GM21528 (cell line): Measurements from ENCODE around the gene IFIH1.

ENCODE experiments used
- ATAC-seq: cut with Tn5 transposase; IDR thresholded peaks from one replicate; pipeline ENCODE4 v1.9.1; 2021; ENCODE audit warnings: mild to moderate bottlenecking, moderate library complexity; ENCODE audit not compliant: unreplicated experiment, low FRiP score

The IFIH1 gene

DNA sequence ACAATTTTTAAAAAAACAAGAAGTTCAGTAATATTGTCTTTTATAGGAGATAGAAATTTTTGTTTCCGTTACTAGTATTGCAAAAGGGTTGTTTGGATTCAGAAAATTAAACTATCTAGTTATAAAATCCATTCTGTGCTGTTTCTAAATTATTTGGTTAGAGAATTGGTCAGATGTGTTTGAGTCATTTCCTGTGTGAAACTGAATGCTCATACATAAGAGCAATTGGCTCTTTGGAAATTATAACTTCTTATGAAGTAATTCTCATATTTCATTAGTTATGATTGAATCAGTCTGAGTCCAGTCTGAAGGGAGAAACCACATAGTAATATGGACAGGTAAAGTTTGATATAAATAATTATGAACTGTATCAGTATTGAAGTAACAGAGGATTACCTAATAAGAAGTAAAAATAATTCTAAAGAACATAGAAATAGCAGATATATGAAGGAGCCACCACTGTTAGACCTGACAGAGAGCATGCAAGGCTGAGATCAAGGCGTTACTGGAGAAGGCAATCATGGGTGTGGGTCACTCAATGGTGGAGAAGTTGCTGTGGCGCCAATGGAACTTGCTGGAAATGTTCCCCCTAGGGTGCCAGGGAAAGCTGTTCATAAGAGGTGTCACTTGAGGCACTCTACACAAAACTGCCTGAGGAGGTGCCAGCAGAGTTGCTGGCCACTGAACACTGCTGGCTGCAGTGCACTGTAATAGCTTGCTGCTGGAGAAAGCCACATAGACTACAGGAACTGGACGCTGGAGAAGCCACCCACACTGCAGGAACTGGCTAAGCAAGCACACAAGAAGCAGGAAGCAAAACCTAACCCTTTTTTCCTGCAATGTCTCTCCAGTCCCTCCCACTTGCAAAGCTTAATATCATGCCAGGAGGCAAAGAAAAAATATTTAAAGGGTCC, 57.2 kb downstream of the IFIH1 start:
- no peak for ATAC-seq

DNA sequence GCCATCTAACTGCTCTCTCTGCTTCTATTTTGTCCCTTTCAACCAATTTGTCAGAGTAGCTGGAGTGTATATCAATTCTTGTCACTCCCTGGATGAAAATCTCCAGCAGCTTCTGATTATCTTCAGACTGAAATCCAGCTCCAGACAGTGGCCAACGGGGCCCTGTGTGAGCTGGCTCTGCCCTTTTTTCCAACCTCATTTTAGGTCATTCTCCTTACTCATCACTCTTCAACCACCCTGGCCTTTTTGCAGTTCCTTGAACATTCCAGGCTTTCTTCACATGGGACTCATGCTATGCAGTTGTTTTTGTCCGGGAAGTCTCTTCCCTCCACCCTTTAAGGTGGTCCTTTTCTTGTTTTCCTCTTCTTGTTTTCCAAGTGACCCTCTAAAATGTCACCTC, 59.8 kb downstream of the IFIH1 start:
- ATAC-seq = no peak

DNA sequence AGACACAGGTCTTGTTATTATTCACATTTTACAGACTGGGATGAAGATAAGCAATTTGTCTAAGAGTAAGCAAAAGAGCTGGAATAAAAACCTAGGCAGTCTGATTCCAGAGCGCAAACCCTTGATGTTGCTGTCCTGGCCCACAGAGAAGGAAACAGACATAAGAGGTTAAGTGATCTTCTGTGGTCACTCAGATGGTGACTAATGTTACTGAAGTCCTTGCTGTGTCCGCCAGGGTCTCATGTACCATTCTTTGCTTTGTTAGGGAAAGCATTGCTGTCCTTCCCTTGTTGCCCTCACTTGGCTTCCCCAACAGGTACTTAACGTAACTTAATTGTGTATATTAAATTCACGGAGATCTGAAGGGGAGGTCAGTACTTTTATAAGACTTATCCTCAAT, 60.3 kb downstream of the IFIH1 start:
- ATAC-seq = no peak

DNA sequence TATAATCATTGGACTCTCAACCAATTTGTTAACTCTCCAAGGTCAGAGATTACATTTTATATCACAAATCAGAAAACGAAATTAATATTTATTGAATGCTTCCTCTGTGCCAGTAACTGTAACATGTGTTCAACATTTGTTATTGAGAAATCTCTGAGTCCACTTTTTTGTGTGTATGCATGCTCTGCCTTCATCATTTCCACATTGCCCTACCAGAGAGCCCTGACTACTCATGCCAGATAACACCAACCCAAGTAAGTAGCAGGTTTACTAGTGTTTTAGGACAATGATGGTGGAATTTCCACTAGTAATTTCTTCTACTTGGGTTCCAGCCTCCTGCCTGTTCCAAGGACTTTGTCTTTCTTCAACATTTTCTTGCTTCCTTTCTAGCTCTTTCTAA, 61.1 kb downstream of the IFIH1 start:
- no peak for ATAC-seq

DNA sequence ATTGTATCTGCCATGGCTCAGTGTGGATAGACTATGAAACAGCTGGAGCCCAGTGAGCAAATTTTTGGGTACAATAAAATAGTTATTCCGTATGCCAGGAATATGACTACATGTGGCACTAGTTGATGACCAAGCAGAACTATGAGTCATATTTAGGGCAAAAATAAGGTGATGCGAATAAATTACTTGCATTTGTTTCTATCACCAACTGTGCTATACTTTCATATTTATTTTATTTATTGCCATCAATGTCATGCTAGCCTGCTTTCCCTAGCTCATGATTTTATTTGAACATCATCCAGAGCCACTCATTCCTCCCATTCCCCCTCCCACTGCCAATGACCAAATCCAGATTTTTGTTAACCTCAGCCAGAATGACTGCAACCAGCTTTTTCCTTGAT, 61.9 kb downstream of the IFIH1 start:
- no peak for ATAC-seq

DNA sequence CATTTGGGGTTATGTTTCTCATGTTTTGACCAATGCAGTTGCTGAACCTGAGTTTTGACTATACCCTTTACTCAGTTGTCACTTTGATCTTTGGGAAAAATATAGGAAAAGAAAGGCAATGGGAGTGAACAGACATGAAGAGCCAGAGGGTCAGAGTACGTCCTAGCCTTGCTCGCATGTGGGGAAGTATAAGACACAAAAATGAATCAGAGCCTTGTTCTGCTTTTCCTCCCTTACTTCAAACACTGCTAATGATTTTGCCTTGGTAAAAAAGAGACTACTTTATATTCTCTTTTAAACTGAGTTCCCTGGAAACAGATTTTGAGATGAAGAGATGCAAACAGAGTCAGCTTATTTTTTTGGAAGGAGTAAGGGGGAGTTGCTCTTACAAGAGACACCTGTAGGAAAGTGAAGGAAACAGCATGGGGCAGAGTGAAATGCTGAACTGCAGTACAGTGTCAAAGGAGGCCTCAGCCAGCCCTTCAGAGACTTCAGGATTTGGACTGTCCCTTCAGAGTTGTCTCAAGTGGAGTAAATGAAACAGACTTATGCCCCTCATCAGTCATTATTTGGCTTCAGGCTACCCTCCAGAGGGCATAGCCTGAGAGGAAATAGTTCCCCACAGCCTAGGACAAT, 64.1 kb downstream of the IFIH1 start:
- no peak for ATAC-seq

DNA sequence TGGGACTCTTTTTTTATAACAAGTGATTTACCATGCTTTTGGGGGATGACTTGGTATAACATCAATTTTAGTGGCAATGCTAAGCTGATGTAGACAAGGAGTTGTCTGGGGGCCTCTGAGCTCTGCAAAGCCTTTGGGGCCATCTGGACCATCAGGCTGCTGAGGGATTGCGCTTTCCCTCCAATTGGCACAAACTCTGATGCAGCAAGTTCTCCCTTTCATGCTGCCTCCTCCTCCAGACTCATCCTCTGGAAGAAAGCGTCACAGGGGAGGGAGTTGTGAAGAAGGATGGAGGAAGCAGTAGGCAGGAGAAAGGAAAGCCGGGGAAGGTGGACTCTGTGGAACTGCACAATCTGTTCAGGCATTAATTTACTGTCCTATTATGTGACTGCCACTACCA, 65.0 kb downstream of the IFIH1 start:
- no peak for ATAC-seq

DNA sequence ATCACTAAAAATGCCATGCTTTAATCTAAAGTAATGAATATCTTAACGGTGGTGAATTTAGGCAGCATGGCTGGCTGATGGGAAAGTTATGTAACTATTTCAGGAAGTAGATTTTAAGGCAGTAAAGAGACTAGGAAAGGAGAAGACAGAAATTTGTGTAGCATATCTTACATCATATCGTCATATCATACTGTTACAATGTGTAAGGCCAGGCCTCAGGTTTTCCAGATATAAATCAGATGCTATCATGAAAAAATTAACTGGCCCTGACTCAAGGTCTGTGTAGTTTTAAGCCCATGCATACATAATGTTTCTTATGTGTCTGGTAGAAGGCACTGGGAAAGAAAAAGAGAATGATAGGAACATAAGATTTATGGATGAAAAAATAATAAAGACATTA, 66.3 kb downstream of the IFIH1 start:
- ATAC-seq = no peak

DNA sequence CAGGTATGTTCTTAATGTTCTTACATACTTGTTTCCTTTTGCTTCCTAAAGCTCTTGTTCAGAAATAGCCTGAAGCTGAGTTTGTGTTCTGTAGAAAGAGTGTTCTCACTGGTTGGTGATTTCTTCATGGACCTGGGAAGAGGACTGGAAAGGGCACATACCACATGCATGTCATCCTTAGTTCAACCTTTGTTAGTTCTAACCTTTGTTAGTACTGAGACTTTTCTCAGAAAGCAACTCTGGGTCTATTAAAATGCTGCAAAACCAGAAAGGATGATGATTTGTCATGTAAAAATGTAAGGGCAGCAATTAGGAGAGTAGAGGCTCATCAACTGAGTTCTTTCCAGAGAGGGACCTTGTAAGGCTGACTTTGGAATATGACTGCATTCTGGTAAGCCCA, 72.7 kb downstream of the IFIH1 start:
- no peak for ATAC-seq

DNA sequence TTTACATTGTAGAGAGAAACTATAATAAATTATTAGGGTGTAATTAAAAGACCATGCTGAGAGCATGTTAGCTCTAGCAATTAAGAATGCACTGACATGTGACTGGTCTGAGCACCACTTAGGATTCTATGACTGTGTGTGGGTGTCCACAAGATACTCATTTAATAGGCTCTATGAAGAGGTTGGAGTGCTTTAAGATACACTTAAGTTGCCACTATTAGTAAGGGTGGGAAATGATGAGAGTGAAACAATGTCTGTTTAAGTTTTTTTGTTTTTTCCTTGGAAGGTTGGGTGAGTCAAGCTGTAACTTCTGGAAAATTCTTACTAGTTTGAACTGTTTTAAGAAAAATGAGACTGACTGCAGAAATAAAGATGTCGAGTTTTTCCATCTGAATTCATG, 73.4 kb downstream of the IFIH1 start:
- ATAC-seq = no peak

DNA sequence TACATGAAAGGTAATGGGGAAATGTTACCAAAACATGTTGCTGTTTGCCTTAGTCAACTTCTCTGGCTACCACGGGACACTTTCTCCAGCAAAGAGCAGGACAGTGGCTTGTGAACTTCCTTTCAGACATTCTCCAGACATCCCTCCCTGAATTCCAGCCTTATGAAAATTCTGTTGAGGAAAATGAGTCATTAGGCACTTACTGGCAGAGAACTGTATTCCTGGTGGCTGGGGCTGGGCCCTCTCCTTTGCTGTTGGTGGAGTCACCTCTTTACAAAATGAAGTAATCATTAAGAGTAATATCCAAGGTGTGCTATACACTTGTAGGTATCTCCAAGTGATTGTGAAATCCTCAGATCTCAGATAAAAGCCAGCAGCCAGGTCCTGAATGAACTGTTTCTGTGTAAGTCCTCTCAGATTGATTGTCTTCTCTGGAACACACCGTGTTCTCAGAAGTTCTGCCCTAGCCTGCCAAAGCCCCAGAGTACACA, 73.9 kb downstream of the IFIH1 start:
- no peak for ATAC-seq

DNA sequence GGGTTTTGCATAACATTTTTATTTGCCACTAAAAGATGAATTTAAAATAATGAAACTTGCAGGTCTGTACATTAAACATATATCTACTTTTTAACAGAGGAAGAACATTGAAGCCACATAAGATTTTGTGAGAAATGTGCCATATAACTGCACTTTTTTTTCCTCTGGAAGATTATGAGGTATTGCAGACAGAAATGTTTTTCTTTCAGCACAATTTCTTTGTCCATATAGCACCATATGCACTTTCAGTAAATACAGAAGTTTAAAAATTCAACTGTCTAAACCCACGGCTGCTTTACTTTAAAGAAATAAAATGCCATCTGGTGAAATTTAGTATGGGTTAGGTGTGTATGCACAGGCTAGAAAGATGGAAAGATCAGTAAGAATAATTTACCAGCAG, 74.8 kb downstream of the IFIH1 start:
- no peak for ATAC-seq

DNA sequence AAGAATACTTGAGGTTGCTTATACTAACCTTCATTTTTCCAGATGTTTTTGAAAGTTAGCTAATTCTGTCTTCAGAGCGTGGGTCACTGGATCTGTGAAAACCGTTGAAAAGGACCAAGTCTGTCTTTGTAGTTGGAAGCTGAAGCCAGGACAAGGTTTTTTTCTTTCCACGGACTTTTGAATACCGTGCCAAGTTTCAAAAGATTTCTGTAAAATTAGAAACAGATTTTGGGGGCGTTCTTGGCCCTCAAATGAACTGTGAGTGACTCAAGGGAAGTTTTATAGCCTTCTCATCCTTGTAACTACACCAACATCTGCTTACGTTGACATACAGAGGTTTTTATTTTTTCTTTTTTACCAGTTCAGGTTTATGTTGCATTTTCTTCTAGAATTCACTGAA, 75.2 kb downstream of the IFIH1 start, which contains the start of gene FAP:
TSS of gene FAP (minus strand) at position 152 of the 400 bp plus-strand sequence. CDS start at position 34, 118 bp downstream.
- no peak for ATAC-seq

DNA sequence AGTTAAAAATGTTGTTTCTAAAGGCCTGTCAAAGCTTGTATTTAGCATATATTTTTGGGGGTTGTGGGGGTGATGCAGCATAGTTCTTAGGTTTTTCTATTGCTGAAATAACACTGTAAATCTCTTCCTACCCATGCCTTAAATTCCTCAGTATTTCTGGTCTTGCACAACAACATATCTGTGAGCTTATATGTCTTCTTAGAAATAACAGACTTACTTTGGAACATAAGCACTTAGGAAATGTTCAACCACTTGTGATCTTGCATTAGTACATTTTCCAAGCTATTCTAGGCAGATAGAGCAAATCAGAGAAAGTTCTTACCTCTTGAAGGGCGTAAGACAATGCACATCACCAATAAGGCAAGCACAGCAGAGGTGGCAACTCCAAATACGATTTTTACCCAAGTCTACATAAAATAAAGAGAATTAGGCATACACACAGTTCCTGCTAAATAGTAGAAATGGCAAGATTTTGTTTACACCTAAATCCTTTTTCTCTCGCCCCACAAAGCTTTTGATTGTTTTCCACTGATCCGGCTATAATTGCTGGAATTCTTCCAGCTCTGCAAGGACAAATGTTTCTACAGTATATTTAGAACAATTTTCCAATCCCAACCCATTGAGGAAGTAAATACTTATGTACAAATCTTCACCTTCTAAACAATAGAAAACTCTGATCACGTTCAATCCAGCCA, 75.8 kb downstream of the IFIH1 start:
- ATAC-seq = no peak

DNA sequence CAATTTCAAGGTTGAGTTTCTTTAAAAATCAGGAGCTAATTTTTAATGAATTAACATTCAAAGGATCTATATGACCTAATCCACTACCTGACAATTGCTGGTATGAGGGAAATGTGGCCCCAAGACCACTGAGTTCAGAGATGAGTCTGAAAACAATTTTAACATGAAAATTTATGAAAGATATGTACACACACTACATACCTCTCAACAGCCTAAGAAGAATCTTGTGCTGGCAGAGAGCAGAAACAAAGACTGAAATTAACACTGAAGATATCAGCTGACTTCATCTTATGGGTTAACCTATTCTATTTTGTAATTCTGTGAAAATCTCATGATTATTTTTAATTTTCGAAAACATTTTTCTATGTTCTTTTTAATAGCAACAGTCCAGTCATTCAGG, 76.9 kb downstream of the IFIH1 start:
- ATAC-seq = no peak

DNA sequence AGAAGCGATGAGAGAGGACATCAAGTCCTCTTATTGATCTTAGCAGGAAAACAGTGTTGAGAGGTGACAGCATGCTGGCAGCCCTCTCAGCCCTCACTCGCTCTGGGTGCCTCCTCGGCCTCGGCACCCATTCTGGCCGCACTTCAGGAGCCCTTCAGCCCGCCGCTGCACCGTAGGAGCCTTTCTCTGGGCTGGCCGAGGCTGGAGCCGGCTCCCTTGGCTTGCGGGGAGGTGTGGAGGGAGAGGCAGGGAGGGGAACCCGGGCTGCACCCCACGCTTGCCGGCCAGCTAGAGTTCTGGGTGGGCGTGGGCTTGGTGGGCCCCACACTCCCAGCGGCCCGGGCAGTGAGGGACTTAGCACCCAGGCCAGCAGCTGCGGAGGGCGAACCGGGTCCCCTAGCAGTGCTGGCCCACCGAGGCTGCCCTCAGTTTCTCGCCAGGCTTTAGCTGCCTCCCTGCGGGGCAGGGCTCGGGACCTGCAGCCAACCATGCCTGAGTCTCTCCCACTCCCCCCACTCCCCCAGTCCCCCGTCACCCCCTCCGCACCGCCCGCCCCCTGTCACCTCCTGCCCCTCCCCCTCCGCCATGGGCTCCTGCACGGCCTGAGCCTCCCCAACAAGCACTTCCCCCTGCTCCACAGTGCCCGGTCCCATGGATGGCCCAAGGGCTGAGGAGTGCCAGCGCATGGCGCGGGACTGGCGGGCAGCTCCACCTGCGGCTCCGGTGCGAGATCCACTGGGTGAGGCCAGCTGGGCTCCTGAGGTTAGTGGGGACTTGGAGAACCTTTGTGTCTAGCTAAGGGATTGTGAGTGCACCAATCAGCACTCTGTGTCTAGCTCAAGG, 83.6 kb downstream of the IFIH1 start:
- no peak for ATAC-seq

DNA sequence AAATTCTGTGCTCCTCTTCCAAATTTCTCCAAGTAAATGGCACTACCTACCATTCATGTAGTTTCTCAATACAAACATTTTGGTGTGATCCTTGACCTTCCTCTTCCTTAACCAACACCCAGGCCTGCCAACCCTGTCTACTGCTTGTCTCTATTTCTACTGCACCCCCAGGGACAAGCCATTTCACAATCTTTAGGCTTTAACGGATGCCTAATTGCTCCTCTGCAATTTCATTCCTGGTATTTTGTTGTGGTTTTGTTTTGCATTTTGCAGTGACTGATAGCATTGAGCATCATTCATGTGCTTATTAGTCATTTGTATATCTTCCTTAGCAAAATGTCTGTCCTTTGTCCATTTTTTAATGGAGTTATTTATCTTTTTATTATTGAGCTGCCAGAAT, 85.3 kb downstream of the IFIH1 start:
- no peak for ATAC-seq

DNA sequence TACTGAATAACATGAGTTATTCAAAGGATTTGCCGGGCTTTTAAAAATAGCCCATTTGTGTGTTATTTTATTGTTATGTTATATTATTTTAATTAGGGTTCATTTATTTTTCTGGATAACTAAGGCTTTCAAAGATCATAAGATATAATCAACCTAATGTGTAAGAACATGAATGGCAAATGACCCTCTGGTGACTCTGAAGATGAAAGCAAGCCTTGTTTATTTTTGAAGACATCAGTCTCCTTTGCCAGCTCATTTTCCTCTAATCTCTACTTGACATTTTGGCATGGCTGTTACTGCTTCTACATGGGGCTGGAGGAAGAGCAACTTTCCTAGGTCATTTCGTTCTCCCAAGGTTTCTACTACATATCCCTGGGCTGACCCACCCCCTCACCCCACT, 85.8 kb downstream of the IFIH1 start:
- no peak for ATAC-seq

DNA sequence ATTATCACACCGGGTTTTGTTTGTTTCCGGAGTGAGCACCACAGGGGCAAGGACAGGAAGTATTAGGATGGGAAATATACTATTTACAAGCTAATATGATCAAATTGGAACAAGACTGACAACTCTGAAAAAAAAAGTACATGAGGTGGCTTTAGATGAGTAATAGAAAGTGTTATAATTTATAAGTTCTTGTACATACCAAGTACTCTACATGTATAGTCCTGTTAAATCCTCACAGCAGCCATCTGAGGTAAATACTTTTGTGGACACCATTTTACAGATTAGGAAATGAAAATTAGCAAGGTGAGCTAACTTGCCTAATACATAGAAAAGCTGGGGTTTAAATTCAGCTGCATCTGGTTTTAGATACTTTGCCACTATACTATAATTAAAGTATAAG, 86.5 kb downstream of the IFIH1 start:
- no peak for ATAC-seq

DNA sequence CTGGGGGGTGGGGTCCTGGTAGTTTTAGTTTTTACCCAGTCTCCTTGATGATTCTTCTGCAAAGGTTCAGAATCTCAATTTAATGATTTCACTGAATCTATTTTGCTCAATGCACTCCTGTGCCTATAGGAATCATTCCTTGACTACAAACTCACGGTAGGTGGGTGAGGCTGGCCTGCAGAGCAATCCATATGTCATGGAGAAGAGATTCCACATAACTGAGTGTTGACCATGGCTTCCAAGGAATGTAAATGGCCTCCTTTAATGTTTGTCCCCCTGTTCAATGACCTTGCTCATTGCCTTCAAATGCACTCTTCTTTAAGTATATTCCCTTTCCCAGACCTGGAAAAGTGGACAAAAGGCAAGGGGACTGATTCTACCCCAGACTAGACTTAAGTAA, 87.7 kb downstream of the IFIH1 start:
- ATAC-seq = no peak
